ENCODE data around the gene SPTLC2. TPM values are rescaled to one million over a fixed set of nuclear protein-coding genes. Genes with fewer than 3 reads are reported as not detected.

Gene SPTLC2
- total RNA-seq, 2 donors from 2014 or later, result 18.4 to 20.6 TPM

DNA sequence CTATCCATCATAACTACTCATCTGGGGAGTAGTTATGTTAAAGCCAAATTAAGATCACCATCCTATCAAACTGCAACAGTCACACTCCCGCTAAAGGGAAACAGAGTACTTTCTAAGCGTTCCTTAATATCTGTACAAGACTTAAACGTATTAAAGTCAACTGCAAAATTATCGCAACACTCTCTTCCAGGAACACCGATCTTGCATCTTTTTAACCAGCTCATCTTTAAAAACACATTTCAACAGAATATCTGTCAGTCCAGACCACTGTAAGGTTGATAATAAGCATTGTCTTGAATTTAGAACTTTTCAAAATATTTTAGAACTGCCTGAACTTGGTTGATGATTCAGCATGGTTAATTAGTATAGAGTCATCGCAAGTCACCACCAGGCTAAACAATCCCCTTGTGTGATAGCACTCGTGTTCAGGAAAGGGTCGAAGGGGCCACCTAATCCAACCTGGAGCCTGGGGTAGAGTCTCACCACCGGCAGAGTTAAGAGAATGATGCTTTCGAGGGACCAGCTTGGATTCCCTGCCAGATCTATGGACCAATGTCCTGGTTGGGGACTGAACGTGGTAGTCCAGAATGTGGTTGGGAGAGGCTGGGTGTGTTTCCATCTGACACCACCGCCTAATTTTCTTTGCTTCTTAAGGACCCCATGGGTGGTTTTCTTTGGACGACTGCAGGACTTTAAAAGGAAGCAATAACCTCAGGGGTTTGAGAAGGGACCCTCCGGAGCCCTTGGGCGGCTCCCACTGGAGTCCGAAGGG lies 890 bp downstream of the SPTLC2 start:
- DNase-seq (peak; percentile 14 to 20), ATAC-seq (replicated peaks in 1 of 2) (no peak)
- H3K27me3 Mint-ChIP-seq (ENCODE audit: low read depth), result no peaks in the 10 kb centered on the region
- peak overlapping the region; percentile 93 for H3K27ac Mint-ChIP-seq
- no peaks in the 10 kb centered on the region for H3K9me3 Mint-ChIP-seq
- H3K4me1 Mint-ChIP-seq (ENCODE audit: low read depth), result peaks cover 36% of the 10 kb centered on the region
- peaks cover 2 to 8% of the 10 kb centered on the region in 2 donors for H3K36me3 Mint-ChIP-seq (ENCODE audit: insufficient read depth in 2 of 2)
- peak overlapping the region; percentile 91 to 99 for H3K4me3 Mint-ChIP-seq

DNA sequence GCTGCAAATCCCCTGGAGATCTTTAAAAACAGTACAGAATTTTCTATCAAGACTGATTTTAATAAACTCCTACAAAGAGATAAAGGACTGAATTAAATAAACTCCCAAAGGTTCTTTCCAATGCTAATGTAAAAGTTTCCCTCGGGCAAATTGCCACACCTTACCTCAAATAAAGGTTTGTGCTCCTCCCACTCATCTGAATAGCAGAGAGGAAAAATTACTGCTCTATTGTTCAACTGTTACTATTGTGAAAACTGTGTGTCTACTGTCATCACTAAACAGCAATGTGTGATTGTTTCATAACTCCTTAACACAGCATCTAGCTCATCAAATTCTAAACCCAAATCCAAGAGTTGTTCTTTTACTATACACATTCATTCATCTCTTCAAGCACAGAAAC lies 3.2 kb downstream of the SPTLC2 start:
- no peaks in the 10 kb centered on the region for H3K27me3 Mint-ChIP-seq (ENCODE audit: low read depth)
- peaks cover 41% of the 10 kb centered on the region for H3K4me1 Mint-ChIP-seq (ENCODE audit: low read depth)
- no peak for DNase-seq
- no peaks in the 10 kb centered on the region for H3K9me3 Mint-ChIP-seq
- ATAC-seq (replicated peaks in 1 of 2), result no peak
- peak overlapping the region; percentile 10 to 68 for H3K4me3 Mint-ChIP-seq
- H3K36me3 Mint-ChIP-seq (ENCODE audit: insufficient read depth in 2 of 2), result peaks cover 2 to 8% of the 10 kb centered on the region in 2 donors
- peak overlapping the region; percentile 72 for H3K27ac Mint-ChIP-seq

DNA sequence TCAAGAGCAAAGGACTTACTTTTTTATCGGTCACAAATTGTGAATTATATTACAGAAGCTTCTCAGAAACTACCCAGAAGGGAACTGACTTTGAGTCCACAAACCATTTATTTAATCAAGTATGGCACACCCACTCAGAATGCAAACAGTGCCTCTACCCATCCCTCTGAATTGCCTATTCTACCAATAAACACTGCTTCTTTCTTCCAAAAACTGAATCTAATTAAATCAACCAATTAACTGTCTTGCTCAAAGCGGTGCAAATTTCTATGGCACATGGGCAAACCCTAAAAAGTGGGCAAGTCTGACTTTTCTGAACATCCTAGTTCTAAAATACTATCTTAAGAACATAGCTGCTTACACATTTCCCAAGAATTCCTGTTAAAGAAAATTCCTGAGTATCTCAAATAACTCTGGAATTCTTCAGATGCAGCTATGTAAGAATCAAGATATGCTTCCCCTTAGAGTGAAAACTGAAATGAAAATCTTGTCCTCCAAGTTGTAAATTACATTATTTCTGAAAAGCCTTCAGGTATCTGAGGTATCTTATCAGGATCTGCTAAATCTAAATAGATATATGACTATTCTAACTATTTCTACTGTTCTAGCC lies 4.3 kb downstream of the SPTLC2 start:
- peak overlapping the region in 1 of 2 donors; percentile 45 for H3K4me3 Mint-ChIP-seq
- H3K36me3 Mint-ChIP-seq (ENCODE audit: insufficient read depth in 2 of 2), result peaks cover 2 to 8% of the 10 kb centered on the region in 2 donors
- no peak for ATAC-seq (replicated peaks in 1 of 2)
- H3K27me3 Mint-ChIP-seq (ENCODE audit: low read depth), result no peaks in the 10 kb centered on the region
- H3K9me3 Mint-ChIP-seq, result no peaks in the 10 kb centered on the region
- H3K4me1 Mint-ChIP-seq (ENCODE audit: low read depth), result peaks cover 52% of the 10 kb centered on the region
- peak overlapping the region; percentile 43 for H3K27ac Mint-ChIP-seq
- no peak for DNase-seq

DNA sequence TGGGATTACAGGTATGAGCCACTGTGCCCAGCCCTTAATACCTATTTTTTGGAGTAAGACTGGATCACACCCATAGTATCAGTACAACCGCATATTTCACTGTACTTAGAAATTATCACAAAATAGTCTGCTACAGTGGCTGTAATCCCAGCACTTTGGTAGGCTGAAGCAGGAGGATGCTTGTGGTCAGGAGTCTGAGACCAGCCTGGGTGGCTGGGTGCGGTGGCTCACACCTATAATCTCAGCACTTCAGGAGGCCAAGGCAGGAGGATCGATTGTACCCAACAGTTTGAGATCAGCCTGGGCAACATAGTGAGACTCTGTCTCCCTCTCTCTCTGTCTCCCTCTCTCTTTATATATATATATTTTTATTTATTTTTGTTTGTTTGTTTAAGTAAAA lies 5.9 kb downstream of the SPTLC2 start:
- peaks cover under 1 to 7% of the 10 kb centered on the region in 2 donors for H3K36me3 Mint-ChIP-seq (ENCODE audit: insufficient read depth in 2 of 2)
- no peaks in the 10 kb centered on the region for H3K27me3 Mint-ChIP-seq (ENCODE audit: low read depth)
- DNase-seq, result no peak
- H3K4me3 Mint-ChIP-seq, result no peak overlapping the region
- no peaks in the 10 kb centered on the region for H3K9me3 Mint-ChIP-seq
- H3K27ac Mint-ChIP-seq, result no peak overlapping the region
- no peak for ATAC-seq (replicated peaks in 1 of 2)
- H3K4me1 Mint-ChIP-seq (ENCODE audit: low read depth), result peaks cover 66% of the 10 kb centered on the region

DNA sequence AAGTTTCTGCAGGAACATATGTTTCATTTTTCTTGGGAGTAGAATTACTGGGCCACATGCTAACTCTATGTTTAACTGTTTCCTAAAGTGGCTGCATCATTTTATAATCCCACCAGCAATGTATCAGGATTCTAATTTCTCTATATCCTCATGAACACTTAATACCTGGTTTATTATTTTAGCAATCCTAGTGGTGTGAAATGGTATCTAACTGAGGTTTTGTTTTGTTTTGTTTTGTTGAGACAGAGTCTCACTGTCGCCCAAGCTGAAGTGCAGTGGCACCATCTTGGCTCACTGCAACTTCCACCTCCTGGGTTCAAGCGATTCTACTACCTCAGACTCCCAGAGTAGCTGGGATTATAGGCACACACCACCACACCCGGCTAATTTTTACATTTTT lies 6.5 kb downstream of the SPTLC2 start:
- H3K27me3 Mint-ChIP-seq (ENCODE audit: low read depth), result no peaks in the 10 kb centered on the region
- DNase-seq (no peak), ATAC-seq (replicated peaks in 1 of 2) (no peak)
- H3K4me3 Mint-ChIP-seq, result no peak overlapping the region
- H3K9me3 Mint-ChIP-seq, result no peaks in the 10 kb centered on the region
- H3K4me1 Mint-ChIP-seq (ENCODE audit: low read depth), result peaks cover 66% of the 10 kb centered on the region
- H3K36me3 Mint-ChIP-seq (ENCODE audit: insufficient read depth in 2 of 2), result peaks cover 0 to 2% of the 10 kb centered on the region in 2 donors
- no peak overlapping the region for H3K27ac Mint-ChIP-seq

DNA sequence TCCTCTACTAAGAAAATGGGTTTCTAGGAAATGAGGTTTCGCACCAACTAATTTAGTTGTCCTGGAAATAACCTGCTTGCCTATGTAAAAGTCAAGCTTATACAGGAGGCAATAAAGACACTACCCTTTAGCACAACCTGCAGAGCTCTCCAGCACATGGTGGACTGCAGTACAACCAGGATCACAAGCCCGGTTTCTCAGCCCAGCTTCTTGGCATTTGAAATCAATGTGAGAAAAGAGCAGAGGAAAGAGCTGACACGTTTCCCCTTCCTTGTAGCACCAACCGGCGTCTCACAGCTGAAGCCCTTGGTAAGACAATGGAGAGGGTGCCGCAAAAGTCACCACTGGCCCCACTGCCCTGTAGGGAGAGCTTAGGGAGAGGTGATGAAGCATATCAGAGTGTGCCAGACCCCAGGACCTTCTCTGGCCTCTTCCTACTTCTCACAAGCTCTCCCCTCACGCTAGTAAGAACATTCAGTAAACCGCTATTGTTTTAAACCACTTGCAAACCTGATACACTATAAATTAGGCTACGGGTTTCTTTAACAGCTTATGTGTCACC lies 8.6 kb downstream of the SPTLC2 start:
- peak overlapping the region; percentile 65 to 74 for H3K4me3 Mint-ChIP-seq
- DNase-seq, result peak; percentile 8 to 10
- H3K27ac Mint-ChIP-seq, result peak overlapping the region; percentile 78

DNA sequence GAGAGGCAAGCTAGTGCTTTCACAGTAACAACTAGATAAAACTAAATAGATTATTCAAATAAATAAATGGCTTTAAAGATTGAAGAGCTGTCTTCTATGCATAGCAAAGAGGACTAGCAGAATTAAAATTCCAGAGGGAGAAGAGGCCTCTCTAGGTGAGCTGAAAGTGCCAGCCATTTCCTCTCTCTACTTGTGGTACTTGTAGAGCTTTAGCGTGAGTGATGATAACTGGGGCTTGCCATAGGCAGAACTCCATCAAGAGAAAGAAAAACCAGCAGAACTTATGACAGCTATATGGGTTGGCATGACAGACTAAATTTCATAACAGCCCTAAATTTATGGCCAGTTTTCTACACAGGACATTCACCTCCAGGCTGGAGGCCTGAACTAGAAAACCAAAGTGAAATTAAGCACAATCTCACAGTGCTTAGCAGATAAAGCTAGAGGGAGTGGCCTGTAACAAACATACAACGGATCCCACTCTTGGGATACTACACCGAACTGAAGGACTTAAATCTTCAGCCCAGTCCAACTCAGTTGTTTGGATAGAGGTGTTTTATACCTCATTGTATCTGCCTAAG lies 11.0 kb downstream of the SPTLC2 start:
- H3K27ac Mint-ChIP-seq, result peak overlapping the region; percentile 42
- H3K27me3 Mint-ChIP-seq (ENCODE audit: low read depth), result no peaks in the 10 kb centered on the region
- peaks cover 3 to 4% of the 10 kb centered on the region in 2 donors for H3K9me3 Mint-ChIP-seq
- H3K36me3 Mint-ChIP-seq (ENCODE audit: insufficient read depth in 2 of 2), result peaks cover 2 to 6% of the 10 kb centered on the region in 2 donors
- peaks cover 64% of the 10 kb centered on the region for H3K4me1 Mint-ChIP-seq (ENCODE audit: low read depth)
- DNase-seq (no peak), ATAC-seq (replicated peaks in 1 of 2) (peak in 1 of 2 donors; percentile 25)
- H3K4me3 Mint-ChIP-seq, result no peak overlapping the region

More for the DNA sequence above, 8.6 kb downstream of the SPTLC2 start:
- no peaks in the 10 kb centered on the region for H3K36me3 Mint-ChIP-seq (ENCODE audit: insufficient read depth in 2 of 2)
- no peaks in the 10 kb centered on the region for H3K27me3 Mint-ChIP-seq (ENCODE audit: low read depth)
- H3K9me3 Mint-ChIP-seq, result no peaks in the 10 kb centered on the region
- H3K4me1 Mint-ChIP-seq (ENCODE audit: low read depth), result peaks cover 54% of the 10 kb centered on the region
- peak; percentile 65 to 66 for ATAC-seq (replicated peaks in 1 of 2)

DNA sequence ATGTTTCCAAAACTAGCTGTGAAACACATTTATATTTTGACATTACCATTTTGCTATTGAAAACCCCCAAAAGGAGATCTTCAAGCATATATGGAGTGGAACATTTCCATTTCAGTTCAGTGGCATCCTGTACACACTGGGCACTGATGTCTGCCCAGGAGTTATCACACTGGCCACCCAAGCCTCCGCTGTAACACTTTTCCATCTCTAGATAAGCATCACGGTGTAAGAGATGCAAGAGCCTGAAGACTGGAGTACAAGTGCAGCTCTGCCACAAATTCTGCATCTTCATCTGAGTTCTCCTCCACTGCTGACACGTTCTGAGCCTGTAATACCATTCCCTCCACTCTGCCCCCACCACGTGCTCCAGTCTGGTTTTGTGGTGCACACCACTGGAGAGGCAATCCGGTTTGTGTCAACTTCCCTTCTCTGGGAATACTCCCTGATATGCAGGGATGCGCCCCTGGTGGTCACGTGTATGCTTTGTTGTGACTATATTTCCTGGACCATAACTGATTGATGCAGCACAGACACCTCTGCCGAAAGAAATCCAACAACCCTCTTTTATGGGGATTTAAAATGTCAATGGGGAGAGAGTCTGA lies 12.7 kb downstream of the SPTLC2 start:
- H3K9me3 Mint-ChIP-seq, result peaks cover 3 to 4% of the 10 kb centered on the region in 2 donors
- H3K36me3 Mint-ChIP-seq (ENCODE audit: insufficient read depth in 2 of 2), result peaks cover 2 to 6% of the 10 kb centered on the region in 2 donors
- DNase-seq (no peak), ATAC-seq (replicated peaks in 1 of 2) (no peak)
- H3K27me3 Mint-ChIP-seq (ENCODE audit: low read depth), result no peaks in the 10 kb centered on the region
- peaks cover 79% of the 10 kb centered on the region for H3K4me1 Mint-ChIP-seq (ENCODE audit: low read depth)
- H3K27ac Mint-ChIP-seq, result no peak overlapping the region
- no peak overlapping the region for H3K4me3 Mint-ChIP-seq

DNA sequence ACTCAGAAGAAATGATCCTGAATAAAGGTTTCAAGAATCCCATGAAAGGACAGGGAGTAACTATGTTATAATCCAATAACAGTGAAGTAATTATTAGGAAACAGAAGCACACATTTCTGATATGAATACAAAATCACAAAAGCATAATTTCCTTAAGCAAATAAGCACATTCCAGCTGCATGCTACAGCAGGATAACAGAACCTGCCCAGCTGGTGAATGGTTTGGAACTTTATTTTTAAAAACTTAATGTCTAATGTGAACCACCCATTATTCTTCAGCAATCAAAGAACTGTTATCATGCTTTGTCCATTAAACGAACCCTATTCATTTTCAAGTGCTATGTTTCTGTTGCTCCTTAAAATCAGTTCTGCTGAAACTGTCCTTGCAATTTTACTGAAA lies 13.4 kb downstream of the SPTLC2 start:
- no peaks in the 10 kb centered on the region for H3K27me3 Mint-ChIP-seq (ENCODE audit: low read depth)
- peaks cover 79% of the 10 kb centered on the region for H3K4me1 Mint-ChIP-seq (ENCODE audit: low read depth)
- H3K36me3 Mint-ChIP-seq (ENCODE audit: insufficient read depth in 2 of 2), result peaks cover 2 to 6% of the 10 kb centered on the region in 2 donors
- DNase-seq (no peak), ATAC-seq (replicated peaks in 1 of 2) (no peak)
- H3K4me3 Mint-ChIP-seq, result no peak overlapping the region
- H3K9me3 Mint-ChIP-seq, result peaks cover 3 to 4% of the 10 kb centered on the region in 2 donors
- H3K27ac Mint-ChIP-seq, result no peak overlapping the region

DNA sequence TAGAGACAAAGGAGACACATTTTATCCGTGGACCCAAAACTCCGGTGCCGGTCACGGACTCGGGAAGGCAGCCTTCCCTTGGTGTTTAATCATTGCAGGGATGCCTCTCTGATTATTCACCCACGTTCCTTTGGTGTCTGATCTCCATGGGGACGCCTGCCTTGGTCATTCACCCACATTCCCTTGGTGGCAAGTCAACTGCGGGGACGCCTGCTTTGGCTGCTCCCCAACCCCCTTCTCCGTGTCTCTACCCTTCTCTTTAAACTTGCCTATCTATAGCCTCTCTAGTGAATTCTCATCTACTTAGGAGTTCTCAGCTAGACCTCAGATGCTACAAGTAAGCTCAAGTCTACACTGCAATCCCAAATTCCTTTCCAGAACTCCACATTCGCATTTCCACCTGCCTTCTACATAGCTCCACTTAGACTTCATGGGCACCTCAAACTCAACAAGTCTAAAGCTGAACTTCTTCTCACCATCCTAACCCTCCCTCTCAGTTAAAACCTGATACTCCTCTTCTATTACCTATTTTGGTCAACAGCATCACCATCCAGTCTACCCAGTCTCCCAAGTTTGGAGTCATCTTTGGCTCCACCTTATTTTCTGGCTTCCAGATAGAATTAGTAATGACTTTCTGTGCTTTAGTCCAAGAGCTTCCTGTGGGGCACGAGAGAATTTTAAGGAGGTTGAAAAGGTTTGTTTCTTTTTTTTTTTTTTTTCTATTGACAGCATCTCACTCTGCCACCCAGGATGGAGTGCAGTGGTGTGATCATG lies 14.4 kb downstream of the SPTLC2 start:
- H3K27me3 Mint-ChIP-seq (ENCODE audit: low read depth), result no peaks in the 10 kb centered on the region

DNA sequence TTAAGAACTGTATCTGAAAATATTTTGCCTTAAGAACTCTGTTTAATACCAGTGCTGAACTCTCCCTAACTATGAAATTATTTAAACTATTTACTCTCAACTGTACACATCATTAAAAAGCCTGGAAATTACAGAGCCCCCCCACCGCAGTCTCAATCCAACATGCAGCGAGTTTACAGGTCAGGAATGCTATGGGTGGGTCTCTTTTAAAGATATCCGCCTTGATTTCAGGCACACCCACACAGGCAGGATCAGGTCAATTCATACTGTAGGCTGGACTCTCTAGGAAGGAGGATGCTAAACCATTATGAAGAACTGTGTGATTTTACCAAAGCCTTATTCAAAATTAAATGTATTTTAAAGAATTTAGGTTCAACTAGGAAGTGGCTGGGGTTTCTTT lies 16.5 kb downstream of the SPTLC2 start:
- no peaks in the 10 kb centered on the region for H3K27me3 Mint-ChIP-seq (ENCODE audit: low read depth)
- peaks cover 3 to 4% of the 10 kb centered on the region in 2 donors for H3K9me3 Mint-ChIP-seq
- H3K4me3 Mint-ChIP-seq, result no peak overlapping the region
- peaks cover 51% of the 10 kb centered on the region for H3K4me1 Mint-ChIP-seq (ENCODE audit: low read depth)
- H3K36me3 Mint-ChIP-seq (ENCODE audit: insufficient read depth in 2 of 2), result peaks cover 2 to 6% of the 10 kb centered on the region in 2 donors
- no peak for DNase-seq
- no peak for ATAC-seq (replicated peaks in 1 of 2)
- peak overlapping the region; percentile 81 for H3K27ac Mint-ChIP-seq

More for the DNA sequence above, 14.4 kb downstream of the SPTLC2 start:
- ATAC-seq (replicated peaks in 1 of 2) (no peak), DNase-seq (no peak)
- Mint-ChIP-seq H3K9me3 (peaks cover 3 to 4% of the 10 kb centered on the region in 2 donors), H3K36me3 (ENCODE audit: insufficient read depth in 2 of 2) (peaks cover 2 to 6% of the 10 kb centered on the region in 2 donors), H3K27ac (no peak overlapping the region), H3K4me3 (no peak overlapping the region), H3K4me1 (ENCODE audit: low read depth) (peaks cover 73% of the 10 kb centered on the region)

DNA sequence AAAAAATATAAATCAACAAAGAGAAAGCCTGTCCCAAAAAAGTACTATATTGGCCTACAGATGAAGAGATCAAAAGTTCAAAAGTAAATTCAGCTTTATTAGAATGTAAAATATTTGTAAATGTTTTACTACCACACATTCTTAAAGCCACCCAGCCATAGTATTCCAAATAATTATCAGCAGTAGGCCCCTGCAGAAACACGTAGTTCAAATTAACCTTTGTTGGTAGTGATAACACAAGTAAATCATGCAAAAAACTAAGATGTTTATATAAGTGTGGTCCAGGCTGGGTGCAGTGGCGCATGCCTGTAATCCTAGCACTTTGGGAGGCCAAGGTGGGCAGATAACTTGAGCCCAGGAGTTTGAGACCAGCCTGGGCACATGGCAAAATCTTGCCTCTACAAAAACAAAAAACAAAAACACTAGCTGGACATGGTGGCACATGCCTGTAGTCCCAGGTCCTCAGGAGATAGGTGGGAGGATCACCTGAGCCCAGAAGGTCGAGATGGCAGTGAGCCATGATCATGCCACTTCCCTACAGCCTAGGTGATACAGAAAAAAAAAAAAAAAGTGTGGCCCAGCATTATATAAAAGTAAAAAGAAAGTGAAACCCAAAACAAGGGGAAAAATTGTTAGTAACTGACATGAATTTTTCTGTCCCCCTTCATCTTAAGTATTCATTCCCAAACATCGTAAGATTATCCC lies 17.9 kb downstream of the SPTLC2 start:
- peak overlapping the region; percentile 96 for H3K27ac Mint-ChIP-seq
- no peaks in the 10 kb centered on the region for H3K27me3 Mint-ChIP-seq (ENCODE audit: low read depth)
- peaks cover 4 to 6% of the 10 kb centered on the region in 2 donors for H3K36me3 Mint-ChIP-seq (ENCODE audit: insufficient read depth in 2 of 2)
- peak overlapping the region; percentile 58 to 83 for H3K4me3 Mint-ChIP-seq
- peaks cover 3 to 4% of the 10 kb centered on the region in 2 donors for H3K9me3 Mint-ChIP-seq
- DNase-seq (peak in 1 of 2 donors; percentile 7), ATAC-seq (replicated peaks in 1 of 2) (peak; percentile 32 to 69)
- H3K4me1 Mint-ChIP-seq (ENCODE audit: low read depth), result peaks cover 58% of the 10 kb centered on the region

Data from activated T-cell treated with anti-CD3 and anti-CD28 coated beads, Interleukin-2, amount 50 U/mL, for 72 hours (primary cell).